Uterus (tissue), 2 donors: ENCODE measurements around the gene PLEKHG4B.

ENCODE experiments used
- CTCF ChIP-seq, 4 experiments: fragments of 200-600 bp in 2 of 4; fragments of 450-650 bp in 2 of 4; sonication (generic) in 2 of 4; IDR thresholded peaks; one replicate each; pipeline ENCODE4 v1.5.1; 2016 to 2019; ENCODE audit warnings: antibody characterized with exemption in 4 of 4, mild to moderate bottlenecking in 2 of 4, moderate library complexity in 1 of 4
- POLR2A ChIP-seq, 2 donors: fragments of 450-650 bp; IDR thresholded peaks; one replicate each; pipeline ENCODE4 v1.6.1; 2016; ENCODE audit warnings: antibody characterized with exemption in 2 of 2, mild to moderate bottlenecking in 1 of 2, moderate library complexity in 1 of 2

GRCh38 chr5:162565-163337 lies 70.8 kb downstream of the PLEKHG4B start:
- TF ChIP-seq POLR2A (IDR thresholded peaks at IDR 0.05) (no peak), CTCF (IDR thresholded peaks at IDR 0.05) (no peak)
